Activated CD8-positive, alpha-beta memory T cell treated with anti-CD3 and anti-CD28 coated beads, Interleukin-2, amount 50 U/mL, for 24 hours (primary cell): ENCODE data around the gene HSD17B14.

Experiments used
- DNase-seq: peaks from one replicate; pipeline ENCODE4 v3.0.0-alpha.2; 2020; ENCODE audit errors: extremely low read depth

HSD17B14 gene

GRCh38 chr19:48826606-48827020 is 9.7 kb downstream of the HSD17B14 start:
- DNase-seq, result no peak

- no peak for DNase-seq
These were observed 13.8 kb downstream of the HSD17B14 start for GRCh38 chr19:48822514-48822913.

- DNase-seq, result no peak
These were observed 14.7 kb downstream of the HSD17B14 start for GRCh38 chr19:48821633-48822032.

GRCh38 chr19:48819366-48819816 is 16.9 kb downstream of the HSD17B14 start:
- no peak for DNase-seq

GRCh38 chr19:48818234-48818820 is 18.0 kb downstream of the HSD17B14 start:
- no peak for DNase-seq

- no peak for DNase-seq
These were observed 18.6 kb downstream of the HSD17B14 start for GRCh38 chr19:48817585-48818124.

- DNase-seq, result no peak
These were observed 20.3 kb downstream of the HSD17B14 start for GRCh38 chr19:48815870-48816501.

GRCh38 chr19:48814895-48815294 is 21.4 kb downstream of the HSD17B14 start:
- DNase-seq, result no peak

- DNase-seq, result no peak
These were observed 23.0 kb downstream of the HSD17B14 start for GRCh38 chr19:48813123-48813913.

GRCh38 chr19:48812094-48812929 is 24.0 kb downstream of the HSD17B14 start:
- peak; percentile 20 for DNase-seq

GRCh38 chr19:48810151-48810550 is 26.1 kb downstream of the HSD17B14 start:
- no peak for DNase-seq

- no peak for DNase-seq
These were observed 28.5 kb downstream of the HSD17B14 start for GRCh38 chr19:48807590-48808308.

GRCh38 chr19:48806818-48807589 is 29.3 kb downstream of the HSD17B14 start:
- no peak for DNase-seq

GRCh38 chr19:48806518-48806817 is 29.8 kb downstream of the HSD17B14 start:
- DNase-seq, result no peak

GRCh38 chr19:48805452-48805851 is 30.8 kb downstream of the HSD17B14 start:
- DNase-seq, result no peak

- DNase-seq, result no peak
These were observed 31.8 kb downstream of the HSD17B14 start for GRCh38 chr19:48804496-48804895.

- DNase-seq, result no peak
These were observed 33.7 kb downstream of the HSD17B14 start for GRCh38 chr19:48802623-48803022.

- DNase-seq, result no peak
These were observed 36.7 kb downstream of the HSD17B14 start for GRCh38 chr19:48799358-48800300.

GRCh38 chr19:48798937-48799336 is 37.4 kb downstream of the HSD17B14 start:
- no peak for DNase-seq
